Peyer's patch (tissue), 4 donors: Measurements from ENCODE around the gene BASP1.

ENCODE experiments used
- CTCF ChIP-seq, 6 experiments: fragments of 450-650 bp in 4 of 6; fragments of 200-600 bp in 2 of 6; sonication (generic) in 1 of 6; IDR thresholded peaks; one replicate each; pipeline ENCODE4 v1.5.1; 2017 to 2019; ENCODE audit warnings: antibody characterized with exemption in 6 of 6, mild to moderate bottlenecking in 3 of 6, moderate library complexity in 1 of 6
- POLR2A ChIP-seq, 2 donors: fragments of 450-650 bp; IDR thresholded peaks; one replicate each; pipeline ENCODE4 v1.5.1; 2017; ENCODE audit warnings: antibody characterized with exemption in 2 of 2, mild to moderate bottlenecking in 2 of 2, moderate library complexity in 2 of 2

- TF ChIP-seq POLR2A (IDR thresholded peaks at IDR 0.05) (no peak), CTCF (IDR thresholded peaks at IDR 0.05) (no peak)
These were observed 87.6 kb downstream of the BASP1 start for GRCh38 chr5:17305017-17305416.
